Right atrium auricular region (tissue), 2 donors: Measurements from ENCODE around the gene VAMP2. TPM values are rescaled to one million over a fixed set of nuclear protein-coding genes. Genes with fewer than 3 reads are reported as not detected.
A peak's percentile ranks its signal among the peaks of the same experiment; 100 is the strongest.

ENCODE experiments used
- DNase-seq: peaks from one replicate; pipeline ENCODE4 v3.0.0-alpha.2; 2019; ENCODE audit warnings: low spot score
- H3K27ac ChIP-seq, 2 donors: fragments of 200-600 bp; sonication (generic); 1 replicate in 1 of 2; 2 replicates in 1 of 2; pipeline ENCODE4 v1.5.1; 2016 to 2019
- H3K27me3 ChIP-seq, 2 donors: fragments of 200-600 bp; sonication (generic); one replicate each; pipeline versions ENCODE4 v1.5.1 to v1.6.0; 2017 to 2019
- H3K36me3 ChIP-seq: fragments of 200-600 bp; sonication (generic); one replicate; pipeline ENCODE4 v1.5.1; 2016
- H3K4me1 ChIP-seq, 2 donors: fragments of 200-600 bp; sonication (generic); one replicate each; pipeline versions ENCODE4 v1.5.1 to v1.6.0; 2017 to 2019
- H3K4me3 ChIP-seq, 2 donors: fragments of 200-600 bp; sonication (generic); 1 replicate in 1 of 2; 2 replicates in 1 of 2; pipeline ENCODE4 v1.5.1; 2017 to 2019; ENCODE audit warnings: mild to moderate bottlenecking in 1 of 2, moderate library complexity in 1 of 2
- H3K9me3 ChIP-seq, 2 donors: fragments of 200-600 bp; sonication (generic); one replicate each; pipeline ENCODE4 v1.5.1; 2019
- total RNA-seq, 2 donors: library from RNA; depleted of rRNA; stranded (reverse); fragments of >200 nt; gene quantifications; one replicate each; pipeline ENCODE4 v1.1.0, GENCODE V29; 2016
- TF ChIP-seq, protein P1 (sequence below), 2 donors: fragments of 200-600 bp; sonication (generic); IDR thresholded peaks; one replicate each; pipeline ENCODE4 v1.5.1; 2019; ENCODE audit warnings: antibody characterized with exemption in 2 of 2

The VAMP2 gene
- total RNA-seq, 2 donors from 2014 or later = 27.4 to 39.7 TPM

DNA sequence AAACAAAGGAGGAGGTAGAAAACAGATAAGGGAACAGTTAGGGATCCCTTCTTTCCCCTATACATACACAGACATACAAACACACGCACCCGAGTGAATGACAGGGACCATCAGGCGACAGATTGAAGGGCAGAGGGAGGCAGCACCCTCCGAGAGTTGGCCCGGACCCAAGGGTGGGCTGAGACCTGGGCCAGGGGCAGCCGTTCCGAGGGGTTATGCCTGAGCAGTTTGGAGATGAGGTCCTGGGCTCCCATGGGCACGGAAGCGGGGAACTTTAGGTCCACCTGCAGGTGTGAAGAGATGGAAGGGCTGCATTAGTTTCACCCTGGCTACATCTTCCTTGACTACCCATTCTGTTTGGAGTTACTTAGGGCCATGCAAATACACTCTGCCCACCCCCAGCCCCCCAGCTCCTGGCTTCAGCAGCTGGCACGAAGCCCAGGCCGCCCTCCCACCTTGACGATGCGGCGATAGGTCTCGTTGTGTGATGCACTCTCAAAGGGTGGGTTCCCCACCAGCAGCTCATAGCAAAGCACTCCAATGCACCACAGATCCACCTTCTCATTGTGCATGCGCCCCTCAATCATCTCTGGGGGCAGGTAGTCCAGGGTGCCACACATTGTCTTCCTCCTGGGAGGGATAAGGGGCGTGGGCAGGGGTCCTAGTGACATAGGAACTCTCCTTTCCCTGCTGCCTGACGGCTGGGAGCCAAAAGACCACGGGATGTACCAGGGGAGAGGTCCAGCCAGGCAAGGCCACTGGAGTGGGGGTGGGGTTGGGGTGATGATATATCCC, 42.2 kb upstream of the VAMP2 start:
- Histone ChIP-seq H3K27me3 (no peaks in the 10 kb centered on the region), H3K36me3 (no peaks in the 10 kb centered on the region), H3K27ac (no peak overlapping the region), H3K4me3 (no peak overlapping the region), H3K9me3 (no peaks in the 10 kb centered on the region), H3K4me1 (peaks cover 0 to 7% of the 10 kb centered on the region in 2 donors)
- no peak for DNase-seq
- TF ChIP-seq, protein P1, sequence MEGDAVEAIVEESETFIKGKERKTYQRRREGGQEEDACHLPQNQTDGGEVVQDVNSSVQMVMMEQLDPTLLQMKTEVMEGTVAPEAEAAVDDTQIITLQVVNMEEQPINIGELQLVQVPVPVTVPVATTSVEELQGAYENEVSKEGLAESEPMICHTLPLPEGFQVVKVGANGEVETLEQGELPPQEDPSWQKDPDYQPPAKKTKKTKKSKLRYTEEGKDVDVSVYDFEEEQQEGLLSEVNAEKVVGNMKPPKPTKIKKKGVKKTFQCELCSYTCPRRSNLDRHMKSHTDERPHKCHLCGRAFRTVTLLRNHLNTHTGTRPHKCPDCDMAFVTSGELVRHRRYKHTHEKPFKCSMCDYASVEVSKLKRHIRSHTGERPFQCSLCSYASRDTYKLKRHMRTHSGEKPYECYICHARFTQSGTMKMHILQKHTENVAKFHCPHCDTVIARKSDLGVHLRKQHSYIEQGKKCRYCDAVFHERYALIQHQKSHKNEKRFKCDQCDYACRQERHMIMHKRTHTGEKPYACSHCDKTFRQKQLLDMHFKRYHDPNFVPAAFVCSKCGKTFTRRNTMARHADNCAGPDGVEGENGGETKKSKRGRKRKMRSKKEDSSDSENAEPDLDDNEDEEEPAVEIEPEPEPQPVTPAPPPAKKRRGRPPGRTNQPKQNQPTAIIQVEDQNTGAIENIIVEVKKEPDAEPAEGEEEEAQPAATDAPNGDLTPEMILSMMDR (IDR thresholded peaks at IDR 0.05) = no peak

DNA sequence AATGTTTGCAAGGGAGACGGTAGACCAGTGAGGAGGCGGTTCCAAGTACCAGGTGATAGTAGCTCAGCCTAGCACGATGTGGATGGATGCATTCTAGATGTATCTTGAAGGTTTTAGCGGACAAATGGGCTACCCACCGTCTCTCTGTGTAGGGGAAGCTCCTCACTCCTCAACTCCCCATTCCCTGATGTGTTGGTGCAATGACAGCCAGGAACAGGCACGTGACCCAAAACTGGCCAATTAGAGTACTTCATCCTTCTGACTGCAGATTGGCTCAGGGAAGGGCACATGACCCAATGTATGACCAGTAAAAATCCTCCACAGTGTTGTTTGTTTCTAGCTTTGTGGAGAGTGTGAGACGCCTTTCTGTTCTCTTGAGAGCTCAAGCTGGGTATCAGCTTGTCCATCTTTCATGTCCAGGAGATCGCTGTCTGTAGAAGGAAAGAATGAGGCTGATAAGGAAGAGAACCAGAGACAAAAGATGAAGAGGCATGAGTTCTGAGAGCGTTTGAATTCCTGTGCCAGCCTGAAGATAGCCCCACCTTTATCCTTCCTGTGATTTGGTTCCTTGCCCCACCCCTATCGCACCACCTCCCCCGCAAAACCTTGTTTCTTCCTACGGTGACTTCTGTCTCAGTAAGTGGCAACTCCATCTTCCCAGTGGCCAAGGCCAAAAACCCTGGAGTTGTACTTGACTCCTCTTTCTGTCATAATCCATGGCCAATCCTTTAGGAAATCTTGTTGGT, 29.5 kb upstream of the VAMP2 start:
- H3K27ac ChIP-seq = peak overlapping the region; percentile 85 to 86
- peaks cover 0 to 53% of the 10 kb centered on the region in 2 donors for H3K4me1 ChIP-seq
- TF ChIP-seq, protein P1 (IDR thresholded peaks at IDR 0.05) = no peak
- peak overlapping the region; percentile 26 to 48 for H3K4me3 ChIP-seq
- H3K27me3 ChIP-seq = no peaks in the 10 kb centered on the region
- no peaks in the 10 kb centered on the region for H3K36me3 ChIP-seq
- peak; percentile 96 for DNase-seq
- no peaks in the 10 kb centered on the region for H3K9me3 ChIP-seq

- Histone ChIP-seq H3K4me3 (peak overlapping the region in 1 of 2 donors; percentile 92), H3K36me3 (no peaks in the 10 kb centered on the region), H3K4me1 (peaks cover 0 to 44% of the 10 kb centered on the region in 2 donors), H3K27ac (peak overlapping the region; percentile 99), H3K9me3 (no peaks in the 10 kb centered on the region), H3K27me3 (no peaks in the 10 kb centered on the region)
- no peak for DNase-seq
- TF ChIP-seq, protein P1 (IDR thresholded peaks at IDR 0.05) = no peak
Observed at GRCh38 chr17:8190506-8190905, 27.8 kb upstream of the VAMP2 start.

- Histone ChIP-seq H3K36me3 (no peaks in the 10 kb centered on the region), H3K4me3 (peak within 1 kb of the TSS; percentile 89 to 92)
Observed at GRCh38 chr17:8189711-8190477, 27.1 kb upstream of the VAMP2 start, which contains the start of gene BORCS6. BORCS6 (minus strand) TSS chr17:8190180; CDS start chr17:8190140, 40 bp downstream.

More at GRCh38 chr17:8189711-8190477, 27.1 kb upstream of the VAMP2 start, which contains the start of gene BORCS6:
- H3K4me1 ChIP-seq = peaks cover 0 to 44% of the 10 kb centered on the region in 2 donors
- TF ChIP-seq, protein P1 (IDR thresholded peaks at IDR 0.05) = no peak
- H3K27ac ChIP-seq = peak within 1 kb of the TSS; percentile 99
- H3K9me3 ChIP-seq = no peaks in the 10 kb centered on the region
- peak; percentile 100 for DNase-seq
- no peaks in the 10 kb centered on the region for H3K27me3 ChIP-seq
